Stimulated activated naive CD4-positive, alpha-beta T cell treated with Interleukin-2 at 50 U/mL for 16 hours (primary cell): Measurements from ENCODE around the gene ZDHHC5.
"Not testable (repeated sequence)": the region's sequence is repeated elsewhere in the genome, so short reads cannot be mapped to it uniquely, and the experiment has no call there.

Experiments used
- DNase-seq: peaks from one replicate; lab custom pipeline; 2025; lab: John Stamatoyannopoulos, UW

The ZDHHC5 gene

DNA sequence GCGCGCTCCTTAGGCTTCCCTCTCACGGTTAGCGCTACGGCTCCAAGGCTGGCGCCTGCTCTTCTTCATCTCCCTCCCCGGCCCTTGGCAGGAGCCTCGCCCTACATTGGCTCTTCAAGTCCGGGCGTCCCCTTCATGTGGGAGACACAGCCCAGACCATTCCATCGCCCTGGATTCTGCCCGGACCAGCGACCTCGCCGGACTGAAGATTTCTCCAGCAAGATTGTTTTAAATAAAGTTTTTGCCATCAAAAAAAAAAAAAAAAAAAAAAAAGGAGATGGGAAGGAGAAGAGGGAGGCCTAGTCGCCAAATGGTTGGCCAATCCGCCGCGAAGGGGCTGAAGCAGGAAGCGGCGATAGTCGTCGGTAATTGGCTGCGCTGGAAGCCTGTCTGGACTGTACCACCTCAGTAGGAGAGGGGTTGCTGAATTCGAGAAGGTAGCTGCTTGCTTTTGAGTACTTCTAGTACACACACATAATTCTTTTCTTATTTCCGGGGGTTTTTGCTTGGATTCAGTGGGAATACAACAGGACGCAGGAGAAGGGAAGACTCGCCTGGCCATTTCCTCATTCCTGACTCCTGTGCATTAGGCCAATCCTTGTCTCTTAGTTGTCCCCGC lies 688 bp upstream of the ZDHHC5 start:
- DNase-seq: peak; percentile 93

DNA sequence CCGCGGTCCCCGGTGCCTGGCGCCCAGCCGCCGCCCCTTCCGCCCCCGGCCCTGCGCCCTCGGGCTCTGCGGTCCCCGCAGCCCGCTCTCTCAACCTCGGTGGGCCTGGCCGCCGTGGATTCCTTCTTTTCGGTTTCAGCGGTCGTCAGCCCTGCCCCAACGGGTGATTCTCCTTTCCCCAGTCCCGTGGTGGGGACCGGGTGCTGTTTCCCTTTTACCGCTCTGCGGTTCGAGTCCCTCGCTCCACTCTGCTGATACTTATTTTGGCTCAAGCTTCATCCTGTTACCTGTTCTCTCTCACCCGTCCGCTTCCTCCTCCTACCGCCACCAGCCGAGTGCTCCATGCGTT lies 494 bp downstream of the ZDHHC5 start:
- DNase-seq: peak; percentile 40

DNA sequence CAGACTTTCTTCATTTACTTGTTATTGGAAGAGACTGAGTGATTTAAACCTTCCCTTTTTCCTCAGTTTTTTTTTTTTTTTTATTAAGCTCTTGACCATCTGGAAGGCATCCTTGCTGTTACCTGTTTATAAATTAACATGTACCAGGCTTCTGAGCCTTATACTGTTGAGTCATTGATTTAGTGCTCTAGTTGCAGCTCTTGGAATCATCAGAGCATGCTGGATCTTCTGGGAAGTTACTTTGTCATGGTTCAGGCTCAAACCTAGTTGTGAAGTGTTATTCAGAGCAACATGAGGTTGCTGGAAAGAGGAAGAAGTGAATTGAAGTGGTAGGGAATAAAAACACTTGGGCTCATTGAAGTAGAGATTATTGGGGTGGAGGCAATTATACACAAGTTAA lies 6.3 kb downstream of the ZDHHC5 start:
- no peak for DNase-seq

DNA sequence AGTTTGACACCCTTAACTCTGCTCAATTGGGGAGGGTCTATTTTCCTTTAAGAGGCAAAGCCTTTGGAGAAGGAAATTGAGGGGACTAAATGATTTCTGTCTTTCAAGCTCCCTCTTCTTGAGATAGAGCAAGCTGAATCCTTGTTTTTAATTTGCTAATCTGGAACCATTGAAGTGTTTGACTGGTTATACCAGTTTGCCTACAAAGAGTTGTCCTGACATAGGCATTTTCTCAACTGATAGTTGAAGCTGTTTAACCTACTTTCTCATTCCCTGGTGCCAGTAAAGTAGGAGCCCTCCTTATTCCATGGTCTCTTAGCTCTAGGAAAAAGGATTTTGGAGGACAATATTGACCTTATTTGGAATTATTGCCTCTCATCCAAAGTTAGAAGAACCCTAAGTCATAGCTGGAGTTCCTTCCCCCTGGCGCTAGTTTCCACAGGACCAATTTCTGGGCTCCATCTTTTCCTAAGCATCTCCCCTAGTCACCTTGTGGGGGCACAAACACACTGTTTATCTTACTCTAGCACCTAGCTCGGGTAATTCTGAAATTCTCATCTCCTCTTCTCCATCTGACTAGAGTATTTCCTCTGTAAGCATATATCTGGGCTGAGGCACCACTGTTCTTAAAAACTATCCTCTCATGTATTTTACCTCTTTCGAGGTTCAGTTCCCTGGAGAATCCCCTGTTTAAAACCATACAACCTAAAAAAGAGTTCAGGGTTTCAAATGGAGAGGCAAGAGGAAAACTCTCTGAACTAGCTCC lies 7.4 kb downstream of the ZDHHC5 start:
- no peak for DNase-seq

DNA sequence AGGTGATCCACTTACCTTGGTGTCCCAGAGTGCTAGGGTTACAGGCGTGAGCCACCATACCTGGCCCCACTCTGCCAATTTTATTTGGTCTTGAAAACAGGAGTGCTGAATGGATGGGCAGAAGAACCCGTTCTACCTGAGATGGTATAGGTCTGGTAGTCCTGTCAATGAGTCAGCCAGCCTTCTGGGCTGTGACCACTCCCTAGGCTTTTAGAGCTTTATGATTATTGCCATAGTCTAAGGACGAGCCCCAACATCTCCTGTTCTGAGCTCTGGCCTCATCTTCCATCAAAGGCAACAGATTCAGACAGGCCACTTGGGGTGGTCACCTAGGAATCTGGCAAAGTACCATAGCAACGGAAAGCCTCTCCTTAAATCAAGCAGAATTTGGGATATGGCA lies 11.5 kb downstream of the ZDHHC5 start:
- no peak for DNase-seq

DNA sequence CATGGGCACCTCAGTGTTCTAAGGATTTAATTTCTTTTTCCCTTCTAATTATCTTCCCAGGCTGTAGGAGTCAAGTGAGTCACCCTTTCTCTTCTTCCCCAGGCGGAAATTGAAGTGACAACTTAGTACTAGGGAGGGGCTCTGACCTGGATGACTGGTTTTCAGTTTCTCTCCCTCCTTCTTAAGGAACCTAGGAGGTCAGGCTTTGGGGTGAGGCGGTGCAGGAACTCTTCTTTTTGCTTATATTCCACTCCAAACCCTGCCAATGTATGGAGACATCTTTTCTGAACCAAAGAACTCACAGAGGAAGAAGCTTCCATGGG lies 12.6 kb downstream of the ZDHHC5 start:
- no peak for DNase-seq

DNA sequence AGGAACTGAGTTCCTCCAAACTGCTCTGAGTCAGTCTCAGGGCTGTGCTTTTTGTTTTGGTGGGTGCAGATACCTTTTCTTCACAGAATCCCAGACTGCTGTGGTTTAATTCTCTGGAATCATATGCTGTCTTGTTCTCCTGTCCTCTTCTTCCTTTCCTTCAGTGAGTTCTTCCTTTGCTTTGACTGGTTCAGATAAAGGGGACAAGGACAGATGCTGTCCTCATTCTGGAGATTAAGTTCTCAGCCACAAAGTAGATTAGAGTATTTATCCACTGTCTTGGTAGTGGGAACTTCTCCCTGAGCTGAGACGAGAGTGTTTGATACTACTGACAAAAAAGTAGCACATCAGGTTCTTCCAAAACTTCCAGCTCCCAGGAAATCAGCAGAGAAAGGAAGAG lies 13.3 kb downstream of the ZDHHC5 start:
- DNase-seq: no peak

DNA sequence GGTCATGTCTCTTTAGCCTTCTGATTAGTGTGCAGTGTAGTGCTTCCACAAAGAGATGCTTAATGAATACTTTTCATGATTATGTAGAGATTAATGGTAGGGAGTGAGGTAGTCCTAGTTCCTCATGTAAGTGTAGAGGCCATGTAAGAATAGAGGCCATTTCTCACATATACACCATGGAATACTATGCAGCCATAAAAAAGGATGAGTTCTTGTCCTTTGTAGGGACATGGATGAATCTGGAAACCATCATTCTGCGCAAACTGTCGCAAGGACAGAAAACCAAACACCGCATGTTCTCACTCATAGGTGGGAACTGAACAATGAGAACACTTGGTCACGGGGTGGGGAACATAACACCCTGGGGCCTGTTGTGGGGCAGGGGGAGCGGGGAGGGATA lies 22.6 kb downstream of the ZDHHC5 start:
- not testable (repeated sequence) for DNase-seq

DNA sequence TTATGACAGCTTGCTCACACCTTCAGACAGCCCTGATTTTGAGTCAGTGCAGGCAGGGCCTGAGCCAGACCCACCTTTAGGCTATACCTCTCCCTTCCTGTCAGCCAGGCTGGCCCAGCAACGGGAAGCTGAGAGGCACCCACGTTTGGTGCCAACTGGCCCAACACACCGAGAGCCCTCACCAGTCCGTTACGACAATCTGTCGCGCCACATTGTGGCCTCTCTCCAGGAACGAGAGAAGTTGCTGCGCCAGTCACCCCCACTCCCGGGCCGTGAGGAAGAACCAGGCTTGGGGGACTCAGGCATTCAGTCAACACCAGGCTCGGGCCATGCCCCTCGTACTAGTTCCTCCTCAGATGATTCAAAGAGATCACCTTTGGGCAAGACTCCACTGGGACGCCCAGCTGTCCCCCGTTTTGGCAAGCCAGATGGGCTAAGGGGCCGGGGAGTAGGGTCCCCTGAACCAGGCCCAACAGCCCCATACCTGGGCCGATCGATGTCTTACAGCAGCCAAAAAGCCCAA lies 31.0 kb downstream of the ZDHHC5 start:
- no peak for DNase-seq

DNA sequence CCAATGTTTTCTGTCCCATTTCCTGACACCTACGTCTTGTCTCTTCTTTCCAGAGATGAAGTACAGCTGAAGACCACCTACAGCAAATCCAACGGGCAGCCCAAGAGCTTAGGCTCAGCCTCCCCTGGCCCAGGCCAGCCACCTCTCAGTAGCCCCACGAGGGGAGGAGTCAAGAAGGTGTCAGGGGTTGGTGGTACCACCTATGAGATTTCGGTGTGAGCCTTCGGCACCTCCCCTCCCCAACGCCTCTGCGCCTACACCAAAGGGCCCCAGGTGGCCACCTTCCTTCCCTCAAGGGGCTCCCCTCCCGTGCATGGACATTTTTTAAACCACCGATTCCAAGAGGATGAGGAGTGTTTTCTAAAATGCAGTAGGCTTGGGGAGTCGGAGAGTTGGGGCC lies 31.9 kb downstream of the ZDHHC5 start:
- no peak for DNase-seq

DNA sequence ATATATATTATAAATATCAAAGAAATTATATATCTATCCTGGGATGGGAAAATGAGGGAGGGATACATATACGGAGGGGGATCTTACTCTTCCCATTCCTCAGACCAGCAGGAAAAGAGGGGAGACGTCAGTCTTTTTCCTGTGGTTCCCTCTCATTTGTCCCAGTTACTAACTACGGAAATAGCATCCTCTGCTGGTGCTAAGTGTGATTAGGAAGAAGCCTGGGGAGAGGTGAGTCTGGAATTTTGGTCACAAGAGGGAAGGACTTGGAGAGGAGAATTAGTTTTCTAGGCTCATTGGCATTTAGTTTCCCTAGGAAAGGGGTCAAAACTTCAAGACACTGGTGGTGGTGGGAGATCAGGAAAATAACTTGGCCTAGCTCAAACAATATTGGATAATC lies 32.5 kb downstream of the ZDHHC5 start:
- no peak for DNase-seq

DNA sequence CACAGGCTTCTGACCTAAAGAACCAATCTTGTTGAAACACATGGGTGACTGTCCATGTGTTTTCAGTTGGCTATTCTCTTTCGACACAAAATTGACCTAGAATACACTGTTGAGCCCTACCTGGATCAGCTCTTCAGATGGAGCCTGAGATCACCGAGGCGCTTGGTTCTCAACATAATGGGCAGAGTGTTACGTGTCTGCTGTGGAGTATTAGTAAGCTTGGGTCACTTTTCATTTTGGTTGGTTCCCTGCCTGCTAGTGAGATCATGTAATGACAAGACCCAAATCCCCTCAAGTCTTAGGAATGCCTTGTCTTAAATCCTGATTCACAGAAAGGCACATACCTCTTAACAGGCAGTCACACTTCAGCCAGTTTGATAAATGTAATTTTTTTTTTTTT lies 35.4 kb downstream of the ZDHHC5 start:
- no peak for DNase-seq

DNA sequence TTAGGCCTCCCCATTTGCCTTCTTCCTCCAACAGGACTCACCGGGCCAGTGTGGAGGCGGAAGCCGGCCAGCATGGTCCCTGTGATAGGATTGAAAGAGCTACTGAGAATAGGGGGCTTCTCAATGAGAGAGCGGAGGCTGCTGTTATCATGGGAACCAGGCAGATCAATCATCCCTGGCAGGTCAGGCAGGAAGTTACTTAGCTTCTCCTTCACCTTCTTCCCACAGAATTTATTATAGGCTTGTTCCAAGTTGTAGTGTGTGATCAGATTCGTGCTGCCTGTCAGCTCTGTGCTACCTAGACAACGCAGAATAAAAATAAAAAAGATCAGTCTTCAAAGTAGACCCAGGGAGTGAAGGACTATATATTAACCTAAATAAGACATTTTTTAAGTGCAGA lies 37.0 kb downstream of the ZDHHC5 start:
- no peak for DNase-seq

DNA sequence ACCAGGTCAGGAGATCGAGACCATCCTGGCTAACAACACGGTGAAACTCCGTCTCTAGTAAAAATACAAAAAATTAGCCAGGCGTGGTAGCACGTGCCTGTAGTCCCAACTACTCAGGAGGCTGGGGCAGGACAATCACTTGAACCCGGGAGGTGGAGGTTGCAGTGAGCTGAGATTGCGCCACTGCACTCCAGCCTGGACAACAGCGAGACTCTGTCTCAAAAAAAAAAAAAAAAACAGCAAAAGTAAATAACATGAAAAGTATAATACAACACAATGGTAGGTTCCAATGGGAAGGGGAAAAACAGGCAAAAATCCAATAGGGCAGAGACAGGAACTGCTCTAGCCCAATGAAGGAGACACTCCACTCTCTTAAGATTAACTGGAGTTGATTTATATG lies 37.5 kb downstream of the ZDHHC5 start:
- DNase-seq: not testable (repeated sequence)

DNA sequence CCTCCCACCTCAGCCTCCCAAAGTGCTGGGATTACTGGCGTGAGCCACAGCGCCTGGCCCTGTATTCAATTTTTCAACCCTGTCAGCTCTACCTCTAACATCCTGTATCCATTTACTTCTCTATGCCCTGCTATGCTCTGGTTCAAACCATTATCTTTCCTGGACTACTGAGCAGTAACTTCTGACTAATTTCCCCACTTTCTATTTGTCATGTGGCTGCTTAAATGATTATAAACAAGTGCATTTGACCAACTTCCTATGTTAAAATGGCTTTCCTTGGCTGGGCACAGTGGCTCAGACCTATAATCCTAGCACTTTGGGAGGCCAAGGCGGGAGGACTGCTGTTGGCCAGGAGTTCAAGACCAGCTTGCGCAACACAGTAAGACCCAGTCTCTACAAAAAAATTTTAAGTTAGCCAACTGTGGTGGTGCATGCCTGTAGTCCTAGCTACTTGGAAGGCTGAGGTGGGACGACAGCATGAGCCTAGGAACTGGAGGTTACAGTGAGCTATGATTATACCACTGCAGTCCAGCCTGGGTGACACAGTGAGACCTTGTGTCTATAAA lies 42.0 kb downstream of the ZDHHC5 start:
- DNase-seq: no peak

DNA sequence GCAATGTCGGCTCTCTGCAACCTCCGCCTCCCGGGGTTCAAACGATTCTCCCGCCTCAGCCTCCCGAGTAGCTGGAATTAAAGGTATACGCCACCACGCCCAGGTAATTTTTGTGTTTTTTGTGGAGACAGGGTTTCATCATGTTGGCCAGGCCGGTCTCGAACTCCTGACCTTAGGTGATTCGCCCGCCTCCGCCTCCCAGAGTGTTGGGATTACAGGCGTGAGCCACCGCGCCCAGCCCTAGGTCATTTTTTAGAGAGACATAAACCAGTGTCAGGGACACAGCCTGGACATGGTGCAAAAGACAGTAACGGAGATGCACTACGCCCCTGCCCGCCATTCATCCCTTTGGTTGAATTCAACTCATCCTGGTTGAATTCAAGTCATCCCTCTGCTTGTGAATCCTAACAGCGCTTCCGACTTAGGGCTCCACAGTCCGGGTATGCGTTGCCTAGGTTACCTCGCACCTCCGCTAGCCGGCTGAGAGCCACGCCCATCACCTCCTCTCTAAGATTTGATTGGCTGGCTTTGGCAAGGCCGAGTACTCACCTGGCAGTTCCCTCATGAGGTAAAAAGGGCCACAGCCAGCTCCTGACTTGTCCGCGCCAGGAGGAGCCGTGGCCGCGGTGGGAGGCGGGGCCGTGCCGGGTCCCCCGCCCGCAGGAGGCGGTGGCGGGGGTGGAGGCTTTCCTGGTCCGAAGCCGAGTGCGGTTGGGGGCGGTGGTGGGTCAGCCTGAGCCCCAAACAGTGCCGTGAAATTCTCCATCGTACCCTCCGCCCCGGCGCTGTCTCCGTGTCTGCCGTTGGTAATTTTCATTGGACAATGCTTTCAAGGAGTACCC lies 43.7 kb downstream of the ZDHHC5 start, which contains the start of gene MED19:
MED19 (minus strand) TSS at position 802 of the 842 bp plus-strand sequence; CDS start at position 766, 36 bp downstream.
- DNase-seq: peak; percentile 78

DNA sequence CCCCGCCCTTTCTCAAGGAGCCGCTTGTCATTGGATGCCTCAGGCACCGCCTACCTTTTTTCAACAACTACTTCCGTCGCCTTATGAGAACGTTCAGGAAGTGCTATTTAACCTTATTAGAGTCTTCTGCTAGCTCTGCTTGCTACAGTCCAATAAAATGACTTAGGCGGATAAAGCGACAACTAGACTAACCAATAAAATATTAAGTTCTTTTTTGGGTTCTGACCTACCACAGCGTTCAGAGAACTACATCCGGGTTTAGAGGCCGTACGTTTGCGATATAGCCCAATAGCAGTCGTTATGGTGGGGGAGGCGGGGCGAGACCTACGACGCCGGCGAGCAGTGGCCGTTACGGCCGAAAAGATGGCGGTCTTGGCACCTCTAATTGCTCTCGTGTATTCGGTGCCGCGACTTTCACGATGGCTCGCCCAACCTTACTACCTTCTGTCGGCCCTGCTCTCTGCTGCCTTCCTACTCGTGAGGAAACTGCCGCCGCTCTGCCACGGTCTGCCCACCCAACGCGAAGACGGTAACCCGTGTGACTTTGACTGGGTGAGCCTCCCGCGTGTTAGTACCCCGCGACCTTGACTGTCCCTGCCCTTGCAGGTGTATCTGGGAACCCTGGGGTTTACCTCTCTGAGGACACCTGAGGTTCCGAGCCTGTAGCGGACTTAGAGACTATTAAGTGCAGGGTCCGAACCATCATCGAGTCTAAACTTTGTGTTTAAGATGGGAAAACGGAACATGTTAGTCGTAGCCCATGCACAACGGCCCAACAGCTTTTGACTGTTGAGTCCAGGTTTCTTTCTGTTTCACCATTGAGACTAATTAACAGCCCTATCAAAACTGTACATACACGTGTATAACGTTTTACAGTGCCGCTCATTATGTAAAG lies 44.6 kb downstream of the ZDHHC5 start, which contains the start of gene TMX2:
TMX2 (plus strand) TSS at position 338 of the 895 bp plus-strand sequence; CDS start at position 364, 26 bp downstream.
- DNase-seq: peak; percentile 93

DNA sequence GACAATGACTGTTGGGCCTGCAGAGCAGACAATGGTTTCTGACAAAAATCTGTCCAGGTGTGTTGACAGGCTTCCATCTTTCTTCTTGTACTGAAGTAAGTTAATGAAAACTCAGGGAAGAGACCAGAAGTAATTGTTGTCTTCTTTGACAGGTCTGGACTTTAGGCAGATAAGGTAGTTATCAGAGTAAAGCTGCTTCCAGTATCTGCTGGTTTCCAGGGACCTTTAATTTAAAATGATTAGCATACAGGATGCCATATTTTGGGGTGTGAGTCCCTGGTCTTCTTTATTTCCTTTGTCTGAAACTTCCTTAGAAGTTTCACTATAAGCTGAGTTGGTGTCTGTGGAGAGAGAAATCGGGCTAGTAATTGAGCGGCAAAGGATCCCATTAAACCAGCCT lies 45.9 kb downstream of the ZDHHC5 start:
- DNase-seq: no peak

DNA sequence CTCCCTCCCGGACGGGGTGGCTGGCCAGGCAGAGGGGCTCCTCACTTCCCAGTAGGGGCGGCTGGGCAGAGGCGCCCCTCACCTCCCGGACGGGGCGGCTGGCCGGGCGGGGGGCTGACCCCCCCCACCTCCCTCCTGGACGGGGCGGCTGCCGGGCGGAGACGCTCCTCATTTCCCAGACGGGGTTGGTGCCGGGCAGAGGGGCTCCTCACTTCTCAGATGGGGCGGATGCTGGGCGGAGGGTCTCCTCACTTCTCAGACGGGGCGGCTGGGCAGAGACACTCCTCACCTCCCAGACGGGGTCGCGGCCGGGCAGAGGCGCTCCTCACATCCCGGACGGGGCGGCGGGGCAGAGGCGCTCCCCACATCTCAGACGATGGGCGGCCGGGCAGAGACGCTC lies 48.8 kb downstream of the ZDHHC5 start:
- DNase-seq: not testable (repeated sequence)

DNA sequence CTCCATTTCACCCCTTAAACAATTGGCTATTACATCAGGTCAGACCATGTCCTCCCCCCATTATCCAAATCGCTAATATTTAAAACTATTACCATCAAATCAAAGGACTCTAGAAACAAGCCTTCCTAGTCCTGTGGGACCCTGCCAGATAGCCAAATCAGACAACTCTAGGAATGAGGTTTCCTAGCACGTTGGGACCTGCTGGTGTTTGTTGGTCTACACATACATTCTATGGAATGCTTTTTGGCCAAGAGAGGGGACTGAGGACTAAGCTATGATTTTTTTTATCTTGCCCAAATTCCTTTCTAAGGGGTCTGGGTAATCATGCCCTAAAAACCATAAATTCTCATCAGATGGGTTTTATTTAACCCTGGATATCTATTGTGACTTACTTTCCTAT lies 59.3 kb downstream of the ZDHHC5 start:
- no peak for DNase-seq

DNA sequence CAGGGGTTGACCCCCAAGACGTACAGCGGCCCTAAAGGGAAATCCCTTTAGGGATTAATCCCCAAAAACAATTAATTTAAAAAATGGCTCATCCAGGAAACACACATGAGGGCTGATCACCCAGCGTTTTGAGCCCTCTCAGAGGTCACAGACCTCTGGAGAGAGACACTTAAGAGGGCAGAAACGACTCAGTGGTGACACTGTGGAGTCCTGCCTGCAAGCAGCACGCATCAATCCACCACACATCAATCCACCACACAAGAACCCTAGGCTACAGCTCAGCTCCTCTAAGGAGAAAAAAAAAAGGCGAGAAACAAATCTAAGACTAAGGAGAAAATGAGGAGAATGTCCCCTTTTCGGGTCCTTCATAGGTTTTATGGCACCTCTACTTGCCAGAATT lies 60.9 kb downstream of the ZDHHC5 start:
- no peak for DNase-seq
